Activated CD8-positive, alpha-beta T cell treated with anti-CD3 and anti-CD28 coated beads, Interleukin-2, amount 10 ng/mL, durations not matched to agents 7 days and 5 days (primary cell): ENCODE data around the gene CDCA3. TPM values are rescaled to one million over a fixed set of nuclear protein-coding genes. Genes with fewer than 3 reads are reported as not detected.

ENCODE experiments used
- ATAC-seq: fragments of 150-1000 bp; cut with Tn5 transposase; one replicate; pipeline ENCODE4 v1.10.0; 2021; ENCODE audit warnings: moderate library complexity
- CTCF ChIA-PET: fragments of 350-600 bp; sonication (Branson Sonifier 250); formaldehyde crosslinking; loops from one replicate; lab custom pipeline; 2021; ENCODE audit warnings: antibody characterized with exemption; lab: Charles Lee
- POLR2A ChIA-PET: fragments of 350-600 bp; sonication (Branson Sonifier 250); formaldehyde crosslinking; loops from one replicate; lab custom pipeline; 2021; ENCODE audit warnings: antibody characterized with exemption; lab: Charles Lee
- DNase-seq: peaks from one replicate; pipeline ENCODE4 v3.0.0-alpha.2; 2020
- H3K27ac Mint-ChIP-seq: one replicate; pipeline ENCODE4 v1.8.0; 2021; ENCODE audit warnings: mild to moderate bottlenecking, mixed read lengths
- H3K27me3 Mint-ChIP-seq: one replicate; pipeline ENCODE4 v1.8.0; 2021; ENCODE audit warnings: low read depth, mixed read lengths
- H3K36me3 Mint-ChIP-seq: one replicate; pipeline ENCODE4 v1.8.0; 2021; ENCODE audit warnings: low read depth, mixed read lengths
- H3K4me1 Mint-ChIP-seq: one replicate; pipeline ENCODE4 v1.8.0; 2021; ENCODE audit warnings: low read depth, mixed read lengths
- H3K4me3 Mint-ChIP-seq: one replicate; pipeline ENCODE4 v1.8.0; 2021; ENCODE audit warnings: mild to moderate bottlenecking, mixed read lengths
- H3K9me3 Mint-ChIP-seq: one replicate; pipeline ENCODE4 v1.8.0; 2022; ENCODE audit warnings: mixed read lengths; ENCODE audit not compliant: insufficient read depth
- total RNA-seq, 2 experiments: library from RNA; stranded (reverse); gene quantifications; one replicate each; pipeline ENCODE4 v1.2.3, GENCODE V29; 2021

Gene CDCA3
- total RNA-seq, 2 experiments from 2014 or later = 103 to 115 TPM

DNA sequence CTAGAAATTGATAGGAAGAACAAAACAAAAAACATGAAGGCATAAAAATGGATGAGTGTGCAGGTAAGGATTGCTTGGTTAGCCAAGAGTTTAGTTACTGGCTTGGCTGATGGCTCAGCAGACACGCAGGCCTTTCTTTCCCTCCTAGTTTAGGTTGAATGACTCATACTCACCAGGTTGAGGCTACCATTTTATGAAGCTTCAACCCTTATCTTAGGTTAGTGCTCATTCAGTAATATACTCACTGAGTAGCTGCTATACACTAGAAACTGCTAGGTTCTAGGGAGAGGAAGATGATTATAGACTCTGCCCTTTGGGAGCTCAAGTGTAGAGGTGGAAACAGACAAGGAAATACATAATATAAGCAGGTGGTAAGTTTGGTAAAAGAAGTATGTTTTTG, 16.8 kb downstream of the CDCA3 start:
- Mint-ChIP-seq H3K4me3 (no peak overlapping the region), H3K9me3 (no peaks in the 10 kb centered on the region), H3K36me3 (no peaks in the 10 kb centered on the region), H3K4me1 (peaks cover 7% of the 10 kb centered on the region), H3K27ac (no peak overlapping the region), H3K27me3 (peaks cover 22% of the 10 kb centered on the region)
- ChIA-PET CTCF (interaction anchor here (0.6 to 9.2 kb wide), 20 partner anchors 9 to 410 kb away, joined by 3 to 130 read pairs (median 6); partner anchors contain the start of genes CD4, CDCA3, COPS7A and GPR162), POLR2A (interaction anchor here (1.0 to 1.1 kb wide), 2 partner anchors 10 to 17 kb away, joined by 3 to 4 read pairs; partner anchors contain the start of gene CDCA3)
- DNase-seq (no peak), ATAC-seq (no peak)

DNA sequence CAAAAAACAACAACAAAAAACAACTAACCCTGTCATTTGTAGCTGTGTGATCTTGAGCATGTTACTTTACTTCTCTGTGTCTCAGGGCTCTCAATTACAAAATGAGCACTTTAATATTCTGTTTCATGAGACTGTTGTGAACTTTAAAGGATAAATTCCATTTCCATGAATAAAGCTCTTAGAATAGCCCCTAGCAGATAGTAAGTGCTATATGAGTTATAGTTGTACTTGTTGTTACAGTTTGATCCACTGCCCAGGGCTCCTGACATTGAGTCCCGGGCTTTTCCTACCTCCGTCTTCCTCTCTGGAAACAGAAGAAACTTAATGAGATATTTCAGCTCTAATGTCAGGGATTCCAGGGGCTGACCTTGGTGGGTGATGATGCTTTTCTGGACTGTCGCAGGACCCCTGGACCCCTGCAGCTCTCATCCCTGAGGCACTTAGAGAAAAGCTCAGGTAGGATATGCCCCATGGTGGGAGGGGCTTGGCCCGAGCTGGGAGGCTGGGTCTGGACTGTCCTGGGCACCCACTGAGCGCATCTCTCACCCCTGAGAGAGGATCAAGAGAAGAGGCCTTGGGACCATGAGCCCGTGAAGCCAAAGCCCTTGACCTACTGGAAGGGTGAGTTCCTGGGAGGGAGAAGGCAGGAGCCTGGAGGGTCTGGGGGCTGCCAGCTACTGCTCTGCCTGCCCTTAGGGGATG, 17.7 kb downstream of the CDCA3 start:
- POLR2A ChIA-PET = interaction anchor here (1.4 to 1.5 kb wide), 2 partner anchors 19 to 80 kb away, joined by 3 to 6 read pairs; partner anchors contain the start of genes MLF2 and USP5

DNA sequence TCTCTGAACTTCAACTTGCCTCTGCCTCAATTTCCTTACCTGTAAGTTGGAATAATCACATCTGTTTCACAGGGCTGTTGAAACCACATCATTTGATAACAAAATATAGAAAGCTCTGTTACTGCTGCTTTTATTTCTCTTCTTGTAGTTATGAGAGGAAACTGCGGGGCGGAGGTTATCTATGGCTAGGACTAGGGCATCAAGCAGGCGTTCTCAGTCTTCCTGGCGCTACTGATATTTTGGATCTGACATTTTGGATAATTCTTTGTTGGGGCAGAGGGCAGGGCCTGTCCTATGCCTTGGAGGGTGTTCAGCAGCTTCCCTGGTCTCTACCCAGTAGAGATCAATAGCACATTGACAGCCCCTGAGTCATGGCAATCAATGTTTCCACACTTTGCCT, 19.0 kb downstream of the CDCA3 start:
- Mint-ChIP-seq H3K4me3 (no peak overlapping the region), H3K9me3 (no peaks in the 10 kb centered on the region), H3K36me3 (no peaks in the 10 kb centered on the region), H3K27me3 (peaks cover 37% of the 10 kb centered on the region), H3K4me1 (peaks cover 20% of the 10 kb centered on the region), H3K27ac (no peak overlapping the region)
- ChIA-PET CTCF (interaction anchor here (1.4 to 9.2 kb wide), 4 partner anchors 17 to 108 kb away, joined by 3 to 130 read pairs (median 20); partner anchors contain the start of genes CDCA3, COPS7A, MLF2 and PTMS), POLR2A (interaction anchor here (1.4 to 1.5 kb wide), 2 partner anchors 20 to 79 kb away, joined by 3 to 6 read pairs; partner anchors contain the start of genes MLF2 and USP5)
- DNase-seq (no peak), ATAC-seq (no peak)

More for the DNA sequence above, 17.7 kb downstream of the CDCA3 start:
- ATAC-seq = no peak
- CTCF ChIA-PET = interaction anchor here (0.6 to 9.2 kb wide), 13 partner anchors 8 to 410 kb away, joined by 3 to 130 read pairs (median 13); partner anchors contain the start of genes CD4, CDCA3, COPS7A and GPR162
- H3K27ac Mint-ChIP-seq = no peak overlapping the region
- no peak for DNase-seq
- peaks cover 28% of the 10 kb centered on the region for H3K27me3 Mint-ChIP-seq
- no peak overlapping the region for H3K4me3 Mint-ChIP-seq
- no peaks in the 10 kb centered on the region for H3K9me3 Mint-ChIP-seq
- no peaks in the 10 kb centered on the region for H3K36me3 Mint-ChIP-seq
- peaks cover 12% of the 10 kb centered on the region for H3K4me1 Mint-ChIP-seq

DNA sequence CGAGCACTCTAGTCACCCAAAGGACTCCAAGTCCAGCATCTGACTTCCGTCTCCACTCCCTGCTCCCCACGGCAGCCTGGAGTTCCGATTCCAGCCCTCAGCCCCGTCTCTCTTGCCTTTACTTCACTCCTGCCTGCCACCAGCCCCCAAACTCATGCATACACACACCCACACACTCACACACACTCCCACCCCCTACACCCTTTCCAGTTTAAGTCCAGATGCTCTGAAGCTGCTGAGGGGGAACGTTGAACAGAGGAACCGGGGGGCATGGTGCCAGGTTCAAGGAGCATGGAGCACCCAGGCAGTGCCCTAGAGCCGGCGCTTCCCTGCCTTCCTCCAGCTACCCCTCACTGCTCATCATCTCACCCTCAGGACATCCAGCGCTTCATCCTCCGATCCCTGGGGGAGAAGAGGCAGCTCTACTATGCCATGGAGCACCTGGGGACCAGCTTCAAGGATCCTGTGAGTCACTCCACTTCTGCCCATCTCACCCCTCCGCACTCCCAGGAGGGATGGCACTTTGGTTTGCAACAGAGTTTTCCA, 19.6 kb downstream of the CDCA3 start:
- DNase-seq (no peak), ATAC-seq (no peak)
- Mint-ChIP-seq H3K27ac (no peak overlapping the region), H3K27me3 (peaks cover 41% of the 10 kb centered on the region), H3K4me1 (peaks cover 20% of the 10 kb centered on the region), H3K4me3 (no peak overlapping the region), H3K36me3 (no peaks in the 10 kb centered on the region), H3K9me3 (no peaks in the 10 kb centered on the region)
- ChIA-PET CTCF (interaction anchor here (4.1 to 9.2 kb wide), 2 partner anchors 18 to 78 kb away, joined by 35 to 130 read pairs; partner anchors contain the start of genes CDCA3, MLF2 and USP5), POLR2A (no interaction called here)

DNA sequence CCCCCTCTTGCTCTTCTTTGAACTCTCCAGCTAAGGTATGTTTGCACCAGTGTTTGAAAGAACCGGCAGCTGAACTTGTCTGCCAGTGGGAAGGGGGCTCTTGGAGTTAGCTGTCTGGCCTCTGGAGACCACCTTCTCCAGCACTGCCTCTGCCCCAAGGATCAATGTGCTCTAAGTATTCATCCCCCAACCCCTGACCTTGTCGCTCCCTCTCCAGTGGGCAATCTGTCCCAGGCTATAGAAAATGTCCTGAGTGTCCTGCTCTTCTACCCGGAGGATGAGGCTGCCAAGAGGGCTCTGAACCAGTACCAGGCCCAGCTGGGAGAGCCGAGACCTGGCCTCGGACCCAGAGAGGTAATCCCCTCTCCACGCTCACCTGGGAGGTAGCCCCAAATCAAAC, 20.1 kb downstream of the CDCA3 start:
- Mint-ChIP-seq H3K27ac (no peak overlapping the region), H3K4me3 (no peak overlapping the region), H3K9me3 (no peaks in the 10 kb centered on the region), H3K36me3 (no peaks in the 10 kb centered on the region), H3K4me1 (peaks cover 20% of the 10 kb centered on the region), H3K27me3 (peaks cover 46% of the 10 kb centered on the region)
- no peak for ATAC-seq
- DNase-seq = no peak
- ChIA-PET POLR2A (interaction anchor here (0.6 to 1.0 kb wide), 2 partner anchors 41 to 56 kb away, joined by 3 read pairs; no protein-coding TSS in a partner anchor), CTCF (interaction anchor here (1.1 kb wide), 2 partner anchors 60 to 77 kb away, joined by 4 to 5 read pairs; partner anchors contain the start of gene MLF2)

DNA sequence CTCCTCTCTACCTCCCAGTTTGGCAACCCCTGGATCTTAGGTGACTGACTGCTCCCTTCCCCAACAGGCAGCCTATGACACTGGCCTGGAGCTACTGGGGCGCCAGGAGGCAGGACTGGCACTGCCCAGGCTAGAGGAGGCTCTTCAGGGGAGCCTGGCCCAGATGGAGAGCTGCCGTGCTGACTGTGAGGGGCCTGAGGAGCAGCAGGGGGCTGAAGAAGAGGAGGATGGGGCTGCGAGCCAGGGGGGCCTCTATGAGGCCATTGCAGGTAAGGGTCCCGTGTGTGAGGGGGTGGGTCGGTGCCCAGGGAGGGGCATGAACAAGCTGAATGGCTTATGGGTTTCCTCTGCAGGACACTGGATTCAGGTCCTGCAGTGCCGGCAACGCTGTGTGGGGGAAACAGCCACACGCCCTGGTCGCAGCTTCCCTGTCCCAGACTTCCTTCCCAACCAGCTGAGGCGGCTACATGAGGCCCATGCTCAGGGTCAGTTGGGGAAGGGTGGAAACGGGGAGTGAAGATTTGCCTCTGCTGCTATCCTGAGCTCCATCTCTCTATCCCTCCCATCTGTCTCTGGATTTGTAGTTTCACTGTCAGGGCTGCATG, 20.7 kb downstream of the CDCA3 start:
- no peaks in the 10 kb centered on the region for H3K9me3 Mint-ChIP-seq
- ChIA-PET POLR2A (interaction anchor here (0.6 to 1.0 kb wide), 2 partner anchors 41 to 56 kb away, joined by 3 read pairs; no protein-coding TSS in a partner anchor), CTCF (interaction anchor here (1.1 kb wide), 3 partner anchors 61 to 77 kb away, joined by 3 to 5 read pairs (median 4); partner anchors contain the start of gene MLF2)
- no peak for ATAC-seq
- H3K4me3 Mint-ChIP-seq = no peak overlapping the region
- H3K4me1 Mint-ChIP-seq = peaks cover 21% of the 10 kb centered on the region
- no peak overlapping the region for H3K27ac Mint-ChIP-seq
- no peaks in the 10 kb centered on the region for H3K36me3 Mint-ChIP-seq
- DNase-seq = no peak
- peaks cover 49% of the 10 kb centered on the region for H3K27me3 Mint-ChIP-seq

DNA sequence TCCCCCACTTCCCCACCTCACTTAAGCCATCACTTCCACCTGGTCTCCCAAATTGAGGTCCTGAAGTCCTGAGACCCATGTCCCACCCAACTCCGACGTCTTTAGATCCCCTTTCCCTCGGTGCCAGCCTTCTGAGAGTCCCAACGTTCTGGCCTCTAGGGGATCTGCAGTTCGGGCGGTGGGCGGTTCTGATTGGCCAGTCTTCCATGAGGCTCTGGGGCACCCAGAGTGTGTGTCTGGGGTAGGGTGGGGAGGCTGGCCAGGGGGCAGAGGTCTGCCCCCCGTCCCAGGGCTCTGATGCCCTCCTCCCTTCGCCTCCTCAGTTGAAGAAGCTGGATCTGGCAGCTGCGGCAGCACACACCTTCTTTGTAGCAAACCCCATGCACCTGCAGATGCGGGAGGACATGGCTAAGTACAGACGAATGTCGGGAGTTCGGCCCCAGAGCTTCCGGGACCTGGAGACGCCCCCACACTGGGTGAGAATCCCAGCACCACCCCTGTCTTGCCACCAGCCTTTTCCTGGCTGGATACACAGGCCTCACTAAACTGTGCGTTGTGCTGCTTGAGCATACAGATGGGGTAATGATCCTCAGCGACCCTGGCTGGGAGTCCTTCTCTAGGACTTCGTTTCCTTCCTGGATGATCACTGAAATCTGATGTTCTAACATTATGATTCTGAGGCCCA, 21.4 kb downstream of the CDCA3 start:
- no peak for ATAC-seq
- Mint-ChIP-seq H3K27ac (no peak overlapping the region), H3K27me3 (peaks cover 53% of the 10 kb centered on the region), H3K9me3 (no peaks in the 10 kb centered on the region), H3K4me1 (peaks cover 24% of the 10 kb centered on the region), H3K36me3 (no peaks in the 10 kb centered on the region), H3K4me3 (peak overlapping the region; percentile 66)
- ChIA-PET CTCF (interaction anchor here (0.9 to 10.3 kb wide), 7 partner anchors 40 to 209 kb away, joined by 3 to 116 read pairs (median 3); partner anchors contain the start of genes MLF2 and SPSB2), POLR2A (interaction anchor here (0.7 to 1.5 kb wide), 5 partner anchors 32 to 140 kb away, joined by 3 to 6 read pairs (median 4); partner anchors contain the start of genes C12orf57, PTMS, RNU7-1 and ZNF384)
- DNase-seq = no peak

DNA sequence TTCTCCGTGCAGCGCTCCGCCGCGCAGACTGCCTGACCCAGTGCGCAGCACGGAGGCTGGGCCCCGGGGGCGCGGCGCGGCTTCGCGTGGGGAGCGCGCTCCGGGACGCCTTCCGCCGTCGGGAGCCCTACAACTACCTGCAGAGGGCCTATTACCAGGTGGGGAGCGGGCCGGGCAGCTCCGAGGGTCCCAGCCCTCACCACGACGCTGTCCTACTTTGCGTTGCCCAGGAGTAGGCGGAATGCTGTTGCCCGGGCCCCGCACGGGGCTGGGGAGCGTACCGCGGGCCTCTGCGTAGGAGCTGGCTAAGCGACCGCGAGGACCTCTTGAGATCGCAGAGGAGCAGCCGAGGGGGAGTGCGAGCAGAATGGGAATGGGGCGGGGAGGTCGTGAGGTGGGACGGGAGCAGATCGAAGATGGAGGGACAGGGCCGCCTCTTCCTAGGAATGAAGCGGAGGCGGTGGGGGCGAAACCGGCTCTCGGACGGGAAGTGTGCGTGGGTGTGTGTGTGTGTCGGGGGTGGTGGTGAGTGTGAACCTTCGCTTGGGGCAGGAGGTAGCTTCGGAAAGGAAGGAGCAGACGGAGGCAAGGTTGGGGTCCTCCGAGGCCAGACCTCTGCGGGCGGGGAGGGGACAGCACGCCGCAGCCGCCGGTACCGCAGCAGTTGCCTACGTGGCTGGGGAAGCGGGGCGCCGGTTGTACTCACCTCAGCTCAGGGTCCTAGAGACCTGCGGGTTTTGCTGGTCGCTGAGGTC, 22.1 kb downstream of the CDCA3 start:
- ChIA-PET POLR2A (interaction anchor here (0.7 to 1.6 kb wide), 7 partner anchors 22 to 209 kb away, joined by 3 to 6 read pairs (median 4); partner anchors contain the start of genes C12orf57, CDCA3, PTMS and RNU7-1), CTCF (interaction anchor here (0.9 to 10.3 kb wide), 7 partner anchors 37 to 208 kb away, joined by 3 to 116 read pairs (median 3); partner anchors contain the start of genes MLF2 and SPSB2)
- H3K4me1 Mint-ChIP-seq = peaks cover 24% of the 10 kb centered on the region
- H3K4me3 Mint-ChIP-seq = peak overlapping the region; percentile 66
- H3K36me3 Mint-ChIP-seq = no peaks in the 10 kb centered on the region
- ATAC-seq (peak; percentile 52), DNase-seq (no peak)
- no peak overlapping the region for H3K27ac Mint-ChIP-seq
- H3K9me3 Mint-ChIP-seq = no peaks in the 10 kb centered on the region
- H3K27me3 Mint-ChIP-seq = peaks cover 57% of the 10 kb centered on the region

DNA sequence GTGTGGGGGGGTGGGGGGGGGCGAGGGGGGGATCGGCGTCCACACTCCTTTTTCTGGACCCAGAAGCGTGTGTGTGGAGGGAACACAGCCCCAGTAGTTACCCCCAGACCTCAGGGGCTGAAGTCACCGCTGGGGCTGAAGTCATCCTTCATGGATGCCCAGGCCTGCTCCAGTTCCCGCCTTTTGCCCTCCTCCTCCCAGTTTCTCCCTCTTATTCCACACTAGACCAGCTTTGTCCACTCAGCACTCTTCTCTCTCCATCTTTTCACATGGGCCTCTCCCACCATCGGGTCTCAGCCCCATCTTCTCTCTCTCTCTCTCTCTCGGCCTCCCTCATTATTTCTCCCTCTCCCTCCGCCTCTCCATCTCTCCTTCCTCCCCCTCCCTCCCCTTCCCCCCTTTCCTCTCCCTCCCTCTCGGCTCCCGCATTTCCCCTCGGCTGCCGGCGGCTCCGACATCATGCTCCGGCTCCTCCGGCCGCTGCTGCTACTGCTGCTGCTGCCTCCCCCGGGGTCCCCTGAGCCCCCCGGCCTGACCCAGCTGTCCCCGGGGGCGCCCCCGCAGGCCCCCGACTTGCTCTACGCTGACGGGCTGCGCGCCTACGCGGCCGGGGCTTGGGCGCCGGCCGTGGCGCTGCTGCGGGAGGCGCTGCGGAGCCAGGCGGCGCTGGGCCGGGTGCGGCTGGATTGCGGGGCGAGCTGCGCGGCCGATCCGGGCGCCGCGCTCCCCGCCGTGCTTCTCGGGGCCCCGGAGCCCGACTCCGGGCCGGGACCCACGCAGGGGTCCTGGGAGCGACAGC, 22.9 kb downstream of the CDCA3 start, which contains the start of gene P3H3:
Gene P3H3, plus strand, starts transcription at position 426 of the 799 bp plus-strand sequence. Its CDS starts 34 bp downstream, at position 460.
- DNase-seq (no peak), ATAC-seq (peak; percentile 69)
- POLR2A ChIA-PET = interaction anchor here (0.7 to 1.6 kb wide), 6 partner anchors 23 to 208 kb away, joined by 3 to 6 read pairs (median 4); partner anchors contain the start of genes C12orf57, CDCA3, PTMS and RNU7-1
- Mint-ChIP-seq H3K36me3 (no peaks in the 10 kb centered on the region), H3K27ac (no peak within 1 kb of the TSS), H3K27me3 (peaks cover 62% of the 10 kb centered on the region), H3K9me3 (no peaks in the 10 kb centered on the region), H3K4me1 (peaks cover 24% of the 10 kb centered on the region), H3K4me3 (peak within 1 kb of the TSS; percentile 66)
- CTCF ChIA-PET = interaction anchor here (0.9 to 10.3 kb wide), 11 partner anchors 8 to 207 kb away, joined by 3 to 116 read pairs (median 3); partner anchors contain the start of genes MLF2 and SPSB2
